Hippocampal formation (tissue), 2 donors: ENCODE measurements around the gene SLC10A7.
"Not testable (repeated sequence)": the region's sequence is repeated elsewhere in the genome, so short reads cannot be mapped to it uniquely, and the experiment has no call there.

Source experiments
- DNase-seq, 2 donors: peaks; one replicate each; lab custom pipeline; 2025; lab: John Stamatoyannopoulos, UW

Gene SLC10A7

GRCh38 chr4:146439437-146439836, 82.3 kb downstream of the SLC10A7 start:
- DNase-seq = no peak

DNA sequence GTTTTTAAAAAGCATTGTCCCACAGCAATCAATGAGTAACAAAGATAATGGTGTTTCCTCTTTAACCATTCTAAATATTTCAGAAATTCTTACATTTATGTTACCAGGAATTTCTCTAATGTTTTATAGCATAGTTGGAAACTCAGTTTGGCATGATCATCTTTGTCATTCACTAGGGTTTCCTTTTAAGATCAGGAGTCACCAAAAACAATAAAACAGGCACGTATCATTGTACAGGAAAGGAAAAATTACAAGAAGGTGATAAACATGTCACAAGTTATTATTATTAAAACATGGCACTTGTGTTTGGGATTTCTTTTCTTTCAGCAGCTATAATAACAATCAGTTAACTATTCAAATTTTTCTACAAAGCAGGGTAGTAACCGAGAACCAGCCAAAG, 84.0 kb downstream of the SLC10A7 start:
- DNase-seq = no peak

- no peak for DNase-seq
These were observed 85.1 kb downstream of the SLC10A7 start for GRCh38 chr4:146436423-146437162.

- DNase-seq = no peak
These were observed 85.8 kb downstream of the SLC10A7 start for GRCh38 chr4:146435962-146436361.

- DNase-seq = no peak
These were observed 89.7 kb downstream of the SLC10A7 start for GRCh38 chr4:146432065-146432464.

DNA sequence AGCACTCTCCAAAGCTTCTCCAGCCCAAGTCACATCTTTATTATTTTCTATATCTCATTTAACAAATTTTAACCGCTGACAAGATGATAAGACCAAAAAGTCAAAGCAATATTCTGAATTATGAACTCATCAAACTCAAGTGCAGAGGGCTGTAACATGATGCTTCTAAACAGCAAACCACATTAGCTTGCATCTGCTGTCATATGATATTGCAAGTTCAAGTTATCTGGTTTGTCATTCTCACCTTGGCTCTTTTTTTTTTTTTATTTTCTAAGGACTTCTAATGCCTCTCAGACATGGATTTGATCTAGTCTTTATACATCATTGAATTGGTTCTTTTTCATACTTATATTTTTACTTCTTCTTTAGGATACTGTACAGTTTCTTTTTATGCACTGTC, 93.4 kb downstream of the SLC10A7 start:
- no peak for DNase-seq

- no peak for DNase-seq
These were observed 103.9 kb downstream of the SLC10A7 start for GRCh38 chr4:146417822-146418221.

DNA sequence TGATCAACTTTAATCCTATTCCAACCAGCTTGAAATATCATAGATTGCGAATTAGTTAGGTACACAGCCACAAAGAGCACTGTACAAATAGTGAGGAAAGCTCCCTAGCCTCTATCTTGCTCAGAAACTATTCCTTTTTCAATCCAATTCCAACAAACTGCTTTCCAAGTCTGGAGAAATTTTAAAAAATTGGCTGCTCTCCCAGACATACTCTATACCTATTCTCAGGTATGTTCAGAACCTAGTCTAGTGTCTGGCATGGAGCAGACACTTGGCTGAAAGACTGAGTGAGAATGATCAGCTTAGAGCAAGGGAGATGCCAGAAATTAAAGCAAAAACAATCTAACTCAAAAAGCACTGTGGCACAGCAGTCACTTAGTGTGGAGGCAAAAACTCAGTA, 105.9 kb downstream of the SLC10A7 start:
- DNase-seq = no peak

DNA sequence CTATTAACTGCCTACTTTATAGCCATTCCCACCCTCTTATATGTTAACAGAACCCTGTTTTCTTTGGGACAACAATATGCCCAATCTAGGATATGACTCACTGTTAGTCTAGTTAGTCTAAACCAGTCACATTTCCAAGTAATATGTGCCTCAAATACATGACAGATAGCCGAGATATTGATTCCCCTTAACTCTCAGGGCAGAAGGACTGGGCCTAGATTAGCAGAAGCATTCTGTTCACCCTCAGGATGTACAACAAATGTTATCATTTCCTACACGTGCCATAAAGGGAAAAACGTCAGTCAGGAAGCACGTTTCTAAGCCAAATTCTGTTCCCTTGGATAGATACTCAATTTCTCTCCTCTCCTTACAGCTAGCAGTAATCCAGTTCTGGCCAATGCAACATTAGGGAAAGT, 114.1 kb downstream of the SLC10A7 start:
- DNase-seq = no peak

DNA sequence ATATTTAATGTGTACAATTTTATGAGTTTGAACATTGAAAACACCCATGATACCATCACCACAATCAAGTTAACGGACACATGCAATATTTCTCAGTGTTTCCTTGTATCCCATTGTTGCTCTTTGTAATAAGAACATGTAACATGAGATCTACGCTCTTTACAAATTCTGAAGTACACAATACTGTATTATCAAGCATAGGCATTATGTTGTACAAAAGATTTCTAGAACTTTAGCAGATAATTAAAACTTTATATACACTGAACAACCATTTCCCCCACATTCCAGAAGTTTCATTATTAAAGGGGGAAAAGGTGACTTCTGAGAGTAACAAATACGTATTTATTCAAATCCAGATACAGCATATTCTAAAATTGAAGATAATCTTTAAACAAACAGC, 114.5 kb downstream of the SLC10A7 start:
- DNase-seq = no peak

DNA sequence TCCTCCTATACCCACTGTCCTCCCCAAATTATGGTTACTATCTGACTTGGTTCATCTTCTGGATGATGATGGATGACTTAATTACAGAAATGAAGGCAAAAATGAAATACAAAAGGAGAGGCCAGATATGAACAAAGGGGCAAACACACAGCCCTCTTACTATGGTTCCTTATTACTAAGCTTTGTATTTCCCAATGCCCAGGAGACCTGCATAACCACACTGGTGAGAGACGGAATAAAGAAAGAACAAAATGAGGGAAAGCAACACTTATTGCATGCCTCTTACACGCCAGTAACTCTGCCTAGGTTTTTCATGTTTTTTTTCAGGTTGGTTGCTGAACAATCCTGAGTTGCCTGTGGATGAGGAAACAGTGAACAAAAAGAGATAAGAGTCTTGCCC, 120.5 kb downstream of the SLC10A7 start:
- DNase-seq = no peak

DNA sequence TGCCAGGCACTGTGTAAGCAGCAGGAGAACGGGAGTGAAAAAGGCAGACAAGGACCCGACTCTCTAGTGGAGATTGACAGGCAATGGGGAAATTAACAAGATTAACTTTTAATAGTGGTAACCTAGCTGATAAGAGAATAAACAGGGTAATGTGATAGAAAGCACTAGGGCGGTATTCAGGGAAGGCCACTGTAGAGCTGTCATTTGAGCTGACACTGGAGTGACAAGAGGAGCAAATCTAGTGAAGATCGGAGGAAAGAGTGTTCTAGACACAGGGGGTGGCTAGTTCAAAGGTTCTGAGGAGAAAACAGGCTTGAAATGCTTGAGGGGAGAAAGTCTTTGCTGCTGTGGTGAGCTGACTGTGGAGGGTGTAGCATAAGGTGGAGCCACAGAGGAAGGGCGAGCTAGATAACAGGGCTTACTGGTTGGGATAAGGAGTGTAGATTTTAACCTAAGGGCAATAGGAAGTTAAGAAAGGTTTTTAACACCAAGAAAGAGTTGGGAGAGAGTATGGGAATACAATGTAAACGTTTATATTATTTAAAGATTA, 122.8 kb downstream of the SLC10A7 start:
- DNase-seq = no peak

GRCh38 chr4:146398404-146398803, 123.3 kb downstream of the SLC10A7 start:
- no peak for DNase-seq

DNA sequence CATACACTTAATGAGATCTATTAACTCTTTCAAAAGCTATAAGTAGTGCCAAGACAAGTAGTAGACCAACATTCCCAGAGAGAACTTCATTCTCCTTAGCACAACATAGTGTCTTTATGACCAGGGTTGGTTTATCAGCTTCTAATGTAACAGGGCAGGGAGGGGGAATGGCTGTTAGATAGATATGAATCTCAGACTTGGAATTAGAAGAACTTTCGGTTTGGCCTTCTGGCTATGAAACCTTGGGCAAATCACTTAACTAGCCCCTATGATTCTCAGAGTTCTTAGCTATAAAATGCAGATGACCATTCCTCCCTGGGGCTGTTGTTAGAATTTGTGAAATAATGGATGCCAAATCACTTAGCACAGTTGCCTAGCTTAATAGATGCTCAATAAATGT, 132.2 kb downstream of the SLC10A7 start:
- DNase-seq = no peak

- DNase-seq = no peak
These were observed 139.5 kb downstream of the SLC10A7 start for GRCh38 chr4:146382194-146382593.

DNA sequence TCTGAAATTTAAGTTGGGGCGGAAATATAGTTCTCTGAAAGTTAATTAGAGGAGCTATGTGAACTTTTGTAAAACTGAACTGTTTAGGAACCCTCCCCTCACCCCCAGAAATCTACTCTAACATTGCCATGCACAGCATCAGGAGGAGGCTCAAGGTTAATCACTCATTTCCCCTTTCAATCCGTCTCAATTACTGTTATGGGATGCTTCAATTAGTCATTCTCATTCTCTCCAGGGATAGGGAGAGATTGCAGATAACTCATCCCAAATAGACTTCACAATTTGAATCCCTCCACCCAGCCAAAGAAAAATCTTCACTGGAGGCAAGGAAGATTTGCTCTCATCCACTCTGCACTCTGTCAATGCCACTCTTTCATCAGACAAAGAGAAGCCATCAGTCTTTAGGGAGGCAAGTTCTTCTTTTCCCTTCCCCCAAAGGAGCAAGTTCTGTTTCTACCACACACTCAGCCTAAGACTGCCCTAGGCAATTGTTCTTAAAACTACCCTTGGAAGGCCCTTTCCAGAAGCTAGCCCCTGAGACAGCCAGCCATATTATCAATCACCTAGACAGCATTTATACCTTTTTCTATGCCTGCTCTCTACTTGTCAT, 140.4 kb downstream of the SLC10A7 start:
- DNase-seq = no peak

DNA sequence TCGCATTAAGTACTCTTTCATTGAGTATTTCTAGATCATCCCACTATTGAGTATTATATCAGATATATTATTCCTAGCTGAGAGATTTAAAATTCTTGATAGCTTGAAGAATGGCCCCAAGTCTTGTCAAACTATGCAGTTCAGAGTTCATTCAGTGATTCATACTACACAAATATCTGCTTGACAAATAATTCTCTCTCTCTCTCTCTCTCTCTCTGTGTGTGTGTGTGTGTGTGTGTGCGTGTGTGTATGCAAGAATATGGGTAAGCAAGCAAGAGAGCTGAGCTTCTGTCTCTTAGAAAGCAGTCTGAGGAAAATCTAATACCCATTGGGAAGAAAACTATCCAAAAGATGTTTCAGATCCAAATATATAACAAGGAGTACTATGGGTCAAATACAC, 142.0 kb downstream of the SLC10A7 start:
- no peak for DNase-seq

DNA sequence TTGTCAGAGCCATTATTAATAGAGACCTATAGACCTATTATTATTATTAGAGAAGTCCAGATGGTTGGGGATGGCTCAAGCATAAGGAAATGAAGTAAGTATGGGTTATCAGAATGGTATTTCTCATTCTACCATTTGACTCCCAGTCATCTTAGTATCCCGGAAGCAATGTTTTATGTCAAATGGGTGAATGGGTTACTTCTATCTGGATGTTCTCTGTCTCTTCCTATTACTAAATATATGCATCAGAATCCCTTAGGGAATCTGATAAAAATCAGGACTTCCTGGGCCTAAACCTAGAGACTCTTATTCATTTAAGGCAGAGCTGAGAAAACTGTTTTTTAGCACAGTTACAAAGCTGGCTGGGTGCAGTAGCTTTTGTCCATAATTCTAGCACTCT, 149.9 kb downstream of the SLC10A7 start:
- DNase-seq = no peak

- no peak for DNase-seq
These were observed 150.9 kb downstream of the SLC10A7 start for GRCh38 chr4:146370841-146371240.

DNA sequence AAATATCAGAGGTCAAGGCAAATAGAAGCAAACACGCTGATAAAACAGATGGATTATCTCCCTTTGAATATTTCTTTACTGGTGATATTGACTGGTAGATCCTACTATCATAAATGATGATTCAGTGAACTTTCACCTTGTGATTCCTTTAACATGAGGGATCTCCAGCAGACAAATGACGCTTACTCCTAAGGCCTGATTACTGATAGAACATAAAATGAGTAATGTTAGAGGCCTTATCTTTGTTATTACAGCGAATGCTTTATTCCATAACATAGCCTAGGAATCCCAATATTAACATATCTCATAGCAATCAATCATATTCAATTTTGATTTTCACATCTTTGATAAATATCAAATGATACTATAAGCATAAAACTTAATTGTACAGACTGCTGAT, 152.3 kb downstream of the SLC10A7 start:
- no peak for DNase-seq

- DNase-seq = peak in 1 of 2 donors; percentile 4
These were observed 153.5 kb downstream of the SLC10A7 start for GRCh38 chr4:146368209-146368608.

DNA sequence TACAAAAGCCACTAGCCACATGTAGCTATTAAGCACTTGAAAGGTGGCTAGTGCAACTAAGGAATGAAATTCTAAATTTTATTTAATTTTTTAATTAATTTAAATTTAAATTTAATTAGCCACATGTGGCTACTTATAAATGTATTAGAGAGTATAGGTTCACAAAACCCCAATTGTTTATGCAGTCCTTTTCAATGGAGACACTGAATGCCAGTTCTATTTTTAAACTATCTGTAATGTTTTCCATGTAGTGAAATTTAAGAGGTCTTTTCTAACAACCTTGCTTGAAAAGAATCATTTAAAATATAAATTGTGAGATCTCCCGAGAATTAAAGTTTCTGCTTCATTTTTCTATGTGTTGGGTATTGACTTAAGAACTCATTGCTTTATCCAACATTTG, 154.4 kb downstream of the SLC10A7 start:
- no peak for DNase-seq

GRCh38 chr4:146359771-146360170, 162.0 kb downstream of the SLC10A7 start:
- DNase-seq = no peak

DNA sequence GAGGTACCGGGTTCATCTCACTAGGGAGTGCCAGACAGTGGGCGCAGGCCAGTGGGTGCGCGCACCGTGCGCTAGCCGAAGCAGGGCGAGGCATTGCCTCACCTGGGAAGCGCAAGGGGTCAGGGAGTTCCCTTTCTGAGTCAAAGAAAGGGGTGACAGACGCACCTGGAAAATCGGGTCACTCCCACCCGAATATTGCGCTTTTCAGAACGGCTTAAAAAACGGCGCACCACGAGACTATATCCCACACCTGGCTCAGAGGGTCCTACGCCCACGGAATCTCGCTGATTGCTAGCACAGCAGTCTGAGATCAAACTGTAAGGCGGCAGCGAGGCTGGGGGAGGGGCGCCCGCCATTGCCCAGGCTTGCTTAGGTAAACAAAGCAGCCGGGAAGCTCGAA, 171.6 kb downstream of the SLC10A7 start:
- DNase-seq = not testable (repeated sequence)
